ENCODE data around the gene NRN1L.

NRN1L gene

DNA sequence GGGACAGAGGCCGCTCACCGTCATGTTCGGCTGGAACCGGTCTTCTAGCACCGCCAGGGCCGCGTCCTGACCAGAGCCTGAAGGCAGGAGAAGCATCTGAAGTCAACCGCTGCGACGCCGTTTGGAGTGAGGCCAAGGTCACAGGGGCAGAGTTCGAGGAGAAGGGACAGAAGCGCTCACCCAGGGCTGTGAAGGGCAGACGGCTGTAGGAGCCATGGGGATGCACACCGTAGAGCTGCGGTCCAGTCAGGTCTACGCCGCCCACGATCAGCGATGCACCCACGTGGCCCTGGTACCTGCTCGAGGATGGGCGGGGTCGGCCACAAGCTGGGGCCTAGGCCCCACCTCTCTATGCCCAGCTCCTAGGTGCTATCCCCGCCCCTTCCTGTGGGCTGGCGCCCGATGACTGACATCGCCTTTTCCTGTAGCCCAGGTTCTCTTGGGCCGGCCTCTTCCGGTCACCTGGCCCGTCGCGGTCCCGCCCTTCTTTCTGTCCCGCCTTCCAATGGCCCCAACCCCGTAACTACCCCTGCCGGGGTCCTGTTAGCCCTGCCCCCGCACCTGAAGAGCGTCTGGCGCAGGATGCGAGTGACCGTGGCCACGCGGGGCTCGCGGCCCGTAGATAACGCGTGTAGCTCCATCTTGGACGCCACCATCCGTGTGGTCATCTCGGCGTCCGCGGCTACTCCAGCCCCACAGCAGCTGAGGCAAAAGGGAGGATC, 50.9 kb downstream of the NRN1L start:
- DNase-seq (ENCODE audit: low read depth), result peak; percentile 96

Data from T-helper 22 cell (primary cell).